GM21737 (cell line): ENCODE results near the gene PTPRE.
"Not testable (repeated sequence)": the region's sequence is repeated elsewhere in the genome, so short reads cannot be mapped to it uniquely, and the experiment has no call there.

ENCODE experiments used
- ATAC-seq: cut with Tn5 transposase; IDR thresholded peaks from one replicate; pipeline ENCODE4 v1.9.1; 2021; ENCODE audit warnings: mild to moderate bottlenecking, moderate library complexity; ENCODE audit not compliant: unreplicated experiment

PTPRE gene

GRCh38 chr10:128086003-128086863 lies 179.3 kb downstream of the PTPRE start:
- ATAC-seq: no peak

- no peak for ATAC-seq
Measured at GRCh38 chr10:128087146-128087883, 180.4 kb downstream of the PTPRE start.

GRCh38 chr10:128087884-128088709 lies 181.2 kb downstream of the PTPRE start:
- ATAC-seq: no peak

GRCh38 chr10:128091636-128092210 lies 184.8 kb downstream of the PTPRE start:
- ATAC-seq: no peak

- ATAC-seq: no peak
Measured at GRCh38 chr10:128092454-128092853, 185.6 kb downstream of the PTPRE start.

- not testable (repeated sequence) for ATAC-seq
Measured at GRCh38 chr10:128094596-128094995, 187.7 kb downstream of the PTPRE start.

- ATAC-seq: no peak
Measured at GRCh38 chr10:128095027-128095752, 188.3 kb downstream of the PTPRE start.

GRCh38 chr10:128095753-128096469 lies 189.0 kb downstream of the PTPRE start:
- ATAC-seq: no peak

GRCh38 chr10:128096486-128097199 lies 189.7 kb downstream of the PTPRE start:
- no peak for ATAC-seq

- ATAC-seq: no peak
Measured at GRCh38 chr10:128097783-128098182, 190.9 kb downstream of the PTPRE start.

- no peak for ATAC-seq
Measured at GRCh38 chr10:128098631-128099030, 191.7 kb downstream of the PTPRE start.

- no peak for ATAC-seq
Measured at GRCh38 chr10:128099901-128100300, 193.0 kb downstream of the PTPRE start.

- ATAC-seq: no peak
Measured at GRCh38 chr10:128101901-128102300, 195.0 kb downstream of the PTPRE start.

- no peak for ATAC-seq
Measured at GRCh38 chr10:128102480-128103228, 195.8 kb downstream of the PTPRE start.

GRCh38 chr10:128103229-128103714 lies 196.4 kb downstream of the PTPRE start:
- no peak for ATAC-seq

GRCh38 chr10:128105383-128105782 lies 198.5 kb downstream of the PTPRE start:
- no peak for ATAC-seq

- ATAC-seq: no peak
Measured at GRCh38 chr10:128109707-128110106, 202.8 kb downstream of the PTPRE start.

- no peak for ATAC-seq
Measured at GRCh38 chr10:128110339-128110738, 203.4 kb downstream of the PTPRE start.
